Activated CD8-positive, alpha-beta memory T cell treated with anti-CD3 and anti-CD28 coated beads for 4 hours (primary cell): ENCODE results near the gene PHOX2A.

ENCODE experiments used
- DNase-seq, 2 donors: peaks; one replicate each; pipeline ENCODE4 v3.0.0-alpha.2; 2020; ENCODE audit warnings: low read depth in 2 of 2

Gene PHOX2A

DNA sequence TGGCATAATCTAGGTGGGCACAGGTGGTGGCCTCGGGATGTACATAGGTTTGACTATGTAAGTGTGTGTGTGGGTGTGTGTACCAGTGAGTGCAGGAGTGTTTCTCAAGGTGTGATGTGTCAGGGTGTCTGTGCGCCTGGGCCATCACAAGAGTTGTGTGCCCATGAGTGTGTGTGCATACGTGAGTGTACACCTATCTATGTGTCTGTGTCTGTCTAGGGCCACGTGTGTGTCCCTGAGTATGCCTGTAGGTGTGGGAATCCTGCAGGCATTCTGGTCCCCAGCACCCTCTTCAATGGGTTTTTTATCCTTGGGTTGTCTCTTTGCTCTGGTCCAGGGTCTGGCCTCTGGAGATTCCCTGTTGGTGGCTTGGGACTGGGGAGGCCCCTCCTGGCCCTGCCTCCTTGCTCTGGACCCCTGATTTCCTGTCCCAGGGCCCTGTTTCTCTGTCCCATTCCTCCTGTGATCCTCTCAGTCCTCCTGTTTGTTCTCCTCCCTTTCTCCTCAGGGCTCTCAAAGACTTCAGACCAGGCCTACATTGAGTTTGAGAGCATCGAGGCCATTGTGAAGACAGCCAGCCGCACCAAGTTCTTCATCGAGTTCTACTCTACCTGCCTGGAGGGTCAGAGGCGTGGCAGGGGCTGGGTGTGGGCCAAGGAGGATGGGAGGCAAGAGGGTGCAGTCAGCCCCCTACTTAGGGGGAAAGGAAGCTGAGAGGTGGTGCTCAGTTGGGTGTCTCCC is 10.0 kb downstream of the PHOX2A start:
- no peak for DNase-seq

DNA sequence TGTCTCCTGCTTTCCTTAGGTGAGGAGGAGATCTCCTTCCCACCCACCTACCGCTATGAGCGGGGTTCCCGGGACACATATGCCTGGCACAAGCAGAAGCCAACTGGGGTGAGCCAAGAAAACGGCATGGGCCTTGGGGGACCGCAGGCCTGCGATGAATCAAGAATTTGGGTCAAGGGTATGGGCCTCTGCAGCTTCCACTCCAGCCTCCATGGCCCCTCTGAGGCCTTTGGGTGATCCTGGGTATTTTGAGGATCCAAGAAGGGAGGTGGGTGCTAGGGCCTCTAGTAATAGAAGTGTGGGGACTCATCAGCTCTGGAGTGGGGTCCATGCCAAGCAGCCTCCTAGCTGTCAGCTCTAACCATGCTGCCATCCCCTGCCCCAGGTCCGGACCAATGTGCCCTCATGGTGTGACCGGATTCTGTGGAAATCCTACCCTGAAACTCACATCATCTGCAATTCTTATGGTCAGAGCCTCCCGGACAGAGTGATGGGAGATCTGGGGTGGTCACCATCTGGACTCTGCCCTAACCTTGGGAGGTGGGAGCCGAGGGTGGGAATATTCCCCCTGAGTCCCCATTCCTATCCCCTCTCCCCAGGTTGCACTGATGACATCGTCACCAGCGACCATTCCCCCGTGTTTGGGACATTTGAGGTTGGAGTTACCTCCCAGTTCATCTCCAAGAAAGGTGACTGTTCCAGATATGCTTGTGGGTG is 10.8 kb downstream of the PHOX2A start:
- no peak for DNase-seq

DNA sequence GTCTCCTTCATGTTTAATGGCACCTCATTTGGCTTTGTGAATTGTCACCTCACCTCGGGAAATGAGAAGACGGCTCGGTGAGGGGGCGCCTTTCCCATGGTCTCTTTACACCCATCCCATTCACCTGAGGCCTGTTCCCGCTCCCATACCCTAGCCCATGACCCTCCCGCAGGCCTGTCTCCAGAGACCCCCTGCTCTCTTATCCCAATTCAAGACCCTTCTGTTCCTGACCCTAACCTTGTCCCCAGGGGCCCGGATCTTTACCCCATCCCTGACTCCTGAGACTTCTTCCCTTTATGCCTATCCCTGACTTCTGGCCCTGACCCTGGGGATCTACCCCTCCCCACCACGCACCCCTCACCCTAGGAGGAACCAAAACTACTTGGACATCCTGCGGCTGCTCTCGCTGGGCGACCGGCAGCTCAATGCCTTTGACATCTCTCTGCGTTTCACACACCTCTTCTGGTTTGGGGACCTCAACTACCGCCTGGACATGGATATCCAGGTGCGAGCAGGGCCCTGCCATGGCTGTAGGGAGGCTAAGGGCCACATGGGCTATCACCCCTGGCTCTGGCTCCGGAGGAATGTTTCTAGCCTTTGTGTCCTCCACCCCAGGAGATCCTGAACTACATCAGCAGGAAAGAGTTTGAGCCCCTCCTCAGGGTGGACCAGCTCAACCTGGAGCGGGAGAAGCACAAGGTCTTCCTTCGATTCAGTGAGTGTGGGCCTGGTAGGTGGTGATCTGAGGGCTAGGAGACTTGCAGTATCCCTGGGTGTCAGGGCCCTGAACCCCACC is 11.5 kb downstream of the PHOX2A start:
- DNase-seq = no peak

DNA sequence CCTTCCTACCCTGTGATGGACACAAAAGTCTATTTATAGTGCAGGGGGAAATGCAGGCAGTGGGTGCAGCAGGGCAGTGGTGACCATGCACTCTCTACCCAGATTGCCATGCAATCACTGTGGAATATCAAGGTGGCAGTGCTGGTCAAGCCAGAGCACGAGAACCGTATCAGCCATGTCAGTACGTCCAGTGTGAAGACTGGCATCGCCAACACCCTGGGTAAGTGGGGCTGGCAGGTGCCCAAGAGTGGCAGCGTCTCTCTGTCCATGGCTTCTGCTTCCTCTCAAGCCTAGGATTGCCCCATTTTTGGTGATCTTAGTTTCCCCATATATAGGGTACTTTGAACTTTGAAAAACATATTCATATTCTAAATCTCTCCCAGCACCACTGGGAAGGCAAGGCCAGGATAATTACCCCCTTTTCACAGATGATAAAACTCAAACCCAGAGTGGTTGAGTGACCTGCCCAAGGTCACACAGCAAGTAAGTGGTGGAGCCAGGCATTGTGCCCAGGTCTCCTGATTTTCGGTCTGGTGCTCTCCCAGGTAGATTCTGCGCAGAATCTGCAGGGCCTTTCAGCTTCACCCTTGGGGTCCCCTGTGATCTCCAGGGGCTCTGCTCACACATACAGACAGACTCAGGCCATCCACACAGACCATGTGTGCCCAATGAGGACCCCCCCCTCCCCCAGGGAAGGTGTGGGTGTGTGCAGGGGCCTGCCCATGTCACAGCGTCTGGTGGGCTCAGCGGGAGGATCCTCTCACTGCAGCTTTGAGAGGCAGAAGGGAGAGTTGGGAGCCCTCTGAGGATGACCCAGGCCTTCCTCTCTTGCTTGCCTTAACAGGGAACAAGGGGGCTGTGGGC is 12.3 kb downstream of the PHOX2A start:
- DNase-seq = no peak

DNA sequence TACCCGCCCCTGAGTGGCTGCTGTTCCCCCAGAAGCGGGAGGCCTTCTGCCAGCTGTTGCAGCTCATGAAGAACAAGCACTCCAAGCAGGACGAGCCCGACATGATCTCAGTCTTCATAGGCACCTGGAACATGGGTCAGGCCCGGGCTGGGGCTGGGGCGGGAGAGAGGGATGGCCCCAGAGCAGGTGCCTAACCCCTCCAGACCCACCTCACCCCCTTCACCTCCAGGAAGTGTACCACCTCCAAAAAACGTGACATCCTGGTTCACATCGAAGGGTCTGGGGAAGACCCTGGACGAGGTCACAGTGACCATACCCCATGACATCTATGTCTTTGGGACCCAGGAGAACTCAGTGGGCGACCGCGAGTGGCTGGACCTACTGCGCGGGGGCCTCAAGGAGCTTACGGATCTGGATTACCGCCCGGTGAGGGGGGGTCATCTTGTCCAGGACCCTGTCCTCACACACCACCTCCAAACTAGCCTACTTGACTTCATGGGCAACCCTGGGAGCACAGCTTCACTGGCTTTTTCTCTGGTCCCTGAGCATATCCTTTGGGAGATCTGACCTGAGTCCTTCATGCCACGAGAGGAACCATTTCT is 13.1 kb downstream of the PHOX2A start:
- DNase-seq = no peak

DNA sequence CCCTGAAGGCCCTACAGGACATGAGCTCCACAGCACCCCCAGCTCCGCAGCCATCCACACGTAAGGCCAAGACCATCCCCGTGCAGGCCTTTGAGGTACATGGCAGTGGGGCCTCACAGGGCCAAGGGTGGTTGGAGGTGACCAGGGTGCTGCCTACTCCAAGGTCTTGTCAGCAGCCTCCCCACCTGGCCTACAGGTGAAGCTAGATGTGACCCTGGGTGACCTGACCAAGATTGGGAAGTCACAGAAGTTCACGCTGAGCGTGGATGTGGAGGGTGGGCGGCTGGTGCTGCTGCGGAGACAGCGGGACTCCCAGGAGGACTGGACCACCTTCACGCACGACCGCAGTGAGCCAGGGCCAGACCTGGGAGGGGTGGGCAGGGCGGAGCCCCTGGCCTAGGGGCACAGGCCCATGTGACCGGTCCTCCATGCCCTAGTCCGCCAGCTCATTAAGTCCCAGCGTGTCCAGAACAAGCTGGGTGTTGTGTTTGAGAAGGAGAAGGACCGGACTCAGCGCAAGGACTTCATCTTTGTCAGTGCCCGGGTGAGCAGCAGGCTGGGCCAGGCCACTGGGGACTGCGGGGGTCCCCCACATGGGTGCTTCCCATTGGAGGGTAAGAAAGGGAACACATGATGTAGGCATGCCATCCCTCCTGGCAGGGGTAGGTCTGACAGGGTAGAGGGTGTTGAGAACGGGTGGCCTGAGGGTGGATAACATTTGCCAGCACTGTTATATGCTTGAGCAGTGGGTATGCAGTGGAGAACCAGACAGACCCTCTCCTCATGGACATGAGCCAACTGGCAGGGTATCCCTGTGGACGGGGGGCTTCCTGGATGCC is 13.8 kb downstream of the PHOX2A start:
- no peak for DNase-seq

DNA sequence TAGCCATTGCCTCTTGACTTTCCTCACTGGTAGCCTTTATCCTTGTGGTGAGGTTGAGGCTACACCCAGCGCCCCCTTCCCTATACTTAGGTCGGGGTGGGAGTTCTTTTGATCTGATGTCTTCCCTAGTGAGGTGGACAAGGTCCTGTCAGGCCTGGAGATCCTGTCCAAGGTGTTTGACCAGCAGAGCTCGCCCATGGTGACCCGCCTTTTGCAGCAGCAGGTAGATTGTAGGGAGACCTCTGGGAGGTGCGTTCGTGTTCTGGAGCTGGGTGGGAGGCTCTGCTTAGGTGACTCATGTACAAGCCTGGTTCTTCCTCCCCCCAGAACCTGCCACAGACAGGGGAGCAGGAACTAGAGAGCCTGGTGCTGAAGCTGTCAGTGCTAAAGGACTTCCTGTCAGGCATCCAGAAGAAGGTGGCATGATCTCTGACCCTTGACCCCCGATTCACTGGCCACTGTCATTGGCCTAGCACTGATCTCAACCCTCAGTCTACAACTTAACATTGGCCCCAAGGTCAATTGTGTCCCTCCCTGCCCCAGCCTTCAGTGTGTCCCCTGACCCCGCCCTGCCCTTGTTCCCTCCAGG is 14.5 kb downstream of the PHOX2A start:
- DNase-seq = no peak

DNA sequence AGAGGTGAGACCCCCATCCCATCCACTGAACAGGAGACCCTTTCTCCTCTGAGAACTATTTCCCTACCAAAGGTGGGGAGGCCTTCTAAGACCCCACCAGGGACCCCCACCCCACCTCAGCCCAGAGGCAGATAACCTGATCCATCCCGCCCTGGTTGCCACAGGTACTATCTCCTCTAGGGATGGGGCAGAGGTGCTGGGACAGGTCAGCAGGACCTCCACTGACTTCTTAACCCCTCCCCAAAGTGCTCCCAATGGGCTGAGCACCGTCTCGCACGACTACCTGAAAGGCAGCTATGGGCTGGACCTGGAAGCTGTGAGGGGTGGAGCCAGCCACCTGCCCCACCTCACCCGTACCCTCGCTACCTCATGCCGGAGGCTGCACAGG is 15.1 kb downstream of the PHOX2A start:
- no peak for DNase-seq

DNA sequence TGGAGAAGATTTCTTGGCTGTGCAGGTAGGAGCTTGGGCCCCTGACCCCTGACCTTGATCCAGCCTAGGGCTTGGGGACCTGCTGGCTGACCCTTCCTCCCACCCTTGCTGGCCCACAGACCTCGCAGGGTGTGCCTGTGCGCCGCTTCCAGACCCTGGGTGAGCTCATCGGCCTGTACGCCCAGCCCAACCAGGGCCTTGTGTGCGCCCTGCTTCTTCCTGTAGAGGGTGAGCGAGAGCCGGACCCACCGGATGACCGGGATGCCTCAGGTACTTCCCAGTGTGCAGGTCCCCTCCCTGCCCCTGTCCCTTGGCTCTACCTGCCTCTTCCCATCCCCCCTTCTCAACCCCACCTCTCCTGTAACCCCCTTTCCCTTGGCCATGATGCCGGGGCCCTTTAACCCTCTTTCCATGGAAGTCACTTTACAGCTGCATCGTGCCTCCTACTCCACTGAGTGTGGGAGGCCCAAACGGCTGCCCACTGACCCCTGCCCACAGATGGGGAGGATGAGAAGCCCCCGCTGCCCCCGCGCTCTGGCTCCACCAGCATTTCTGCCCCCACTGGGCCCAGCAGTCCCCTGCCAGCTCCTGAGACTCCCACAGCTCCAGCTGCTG is 15.6 kb downstream of the PHOX2A start:
- DNase-seq = no peak

DNA sequence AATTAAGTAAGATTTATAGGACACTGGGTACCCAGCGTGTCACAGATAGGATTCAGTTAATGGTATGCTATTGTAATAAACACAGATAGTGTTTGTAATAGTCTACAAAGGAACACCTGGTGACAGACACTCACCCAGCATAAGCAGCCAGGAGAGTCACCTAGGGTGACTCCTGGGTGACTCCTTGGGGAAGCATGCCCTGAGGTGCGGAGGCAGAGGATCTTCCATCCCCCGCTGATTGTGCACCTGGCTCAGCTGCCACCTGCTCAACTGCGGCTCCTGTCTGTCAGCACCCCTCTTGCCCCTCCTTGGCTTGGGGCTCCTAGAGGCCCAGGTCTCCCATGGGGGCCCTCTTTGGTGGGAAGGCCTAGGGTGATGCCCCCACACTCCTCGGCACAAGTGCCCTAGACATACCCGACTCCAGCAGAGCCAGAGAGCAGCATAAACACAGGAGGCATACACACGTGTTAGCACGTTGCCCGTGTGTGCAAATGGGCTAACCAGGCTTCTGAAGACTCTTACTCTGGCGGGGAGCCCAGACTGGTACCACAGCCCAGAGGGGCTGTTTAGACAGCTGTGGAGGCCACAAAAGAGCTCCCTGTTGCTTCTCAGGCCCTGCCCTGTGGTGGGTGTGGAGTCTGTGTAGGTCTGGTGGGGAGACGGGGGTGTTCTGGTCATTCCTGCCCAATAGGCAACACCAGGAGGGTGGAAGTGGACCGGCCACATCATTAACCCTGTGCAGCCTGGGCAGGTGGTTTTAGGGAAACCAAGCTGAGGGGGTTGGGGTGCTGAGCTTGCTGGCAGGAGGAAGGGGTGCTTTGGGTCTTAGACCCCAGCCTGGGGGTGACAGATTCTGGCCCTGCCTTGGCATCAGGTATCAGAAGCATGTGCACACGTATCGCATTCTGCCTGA is 16.4 kb downstream of the PHOX2A start:
- DNase-seq = no peak

DNA sequence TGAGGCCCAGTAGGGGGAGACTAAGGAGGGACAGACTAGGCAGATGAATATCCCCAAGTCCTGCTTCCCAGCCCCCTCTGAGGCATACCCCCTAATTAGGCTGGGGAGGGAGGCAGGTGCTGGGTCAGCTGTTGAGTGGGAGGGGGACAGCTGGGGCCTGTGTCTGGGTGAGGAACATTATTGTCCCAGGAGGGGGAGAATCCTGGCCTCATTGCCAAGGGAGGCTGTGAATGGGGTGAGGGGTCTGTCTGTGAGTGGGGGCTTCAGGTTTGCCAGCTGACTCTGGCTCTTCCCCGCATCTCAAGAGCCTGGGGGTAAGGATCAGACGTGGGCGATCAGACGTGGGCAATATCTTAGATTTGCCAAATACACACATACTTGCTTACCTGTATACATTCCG is 17.3 kb downstream of the PHOX2A start:
- no peak for DNase-seq

DNA sequence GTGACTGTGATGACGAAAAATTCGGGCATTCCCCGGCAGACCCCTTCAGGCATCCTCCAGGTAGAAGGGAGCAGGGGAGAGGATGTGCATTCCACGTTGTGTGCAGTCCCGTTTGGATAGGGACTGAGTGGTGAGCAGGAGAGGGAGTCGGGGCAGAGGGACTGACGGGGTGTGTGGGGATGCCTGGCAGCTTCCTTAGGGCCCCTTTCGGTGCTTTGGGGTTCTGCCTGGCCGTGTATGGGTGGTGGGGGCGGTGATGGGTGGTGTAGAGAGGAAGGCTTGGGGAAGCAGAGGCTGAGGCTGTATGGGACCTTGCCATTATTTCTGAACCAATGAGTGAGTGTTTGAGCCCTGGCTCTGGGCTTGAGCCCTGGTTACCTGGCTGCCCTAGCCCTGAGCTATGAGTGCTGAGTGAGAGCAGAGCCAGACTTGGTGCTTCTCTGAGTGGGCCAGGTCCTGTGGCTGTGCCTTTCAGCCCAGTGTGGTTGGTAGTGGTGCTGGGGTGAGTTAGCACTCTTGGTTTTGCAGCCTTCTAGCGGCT is 18.5 kb downstream of the PHOX2A start:
- peak; percentile 12 to 24 for DNase-seq

DNA sequence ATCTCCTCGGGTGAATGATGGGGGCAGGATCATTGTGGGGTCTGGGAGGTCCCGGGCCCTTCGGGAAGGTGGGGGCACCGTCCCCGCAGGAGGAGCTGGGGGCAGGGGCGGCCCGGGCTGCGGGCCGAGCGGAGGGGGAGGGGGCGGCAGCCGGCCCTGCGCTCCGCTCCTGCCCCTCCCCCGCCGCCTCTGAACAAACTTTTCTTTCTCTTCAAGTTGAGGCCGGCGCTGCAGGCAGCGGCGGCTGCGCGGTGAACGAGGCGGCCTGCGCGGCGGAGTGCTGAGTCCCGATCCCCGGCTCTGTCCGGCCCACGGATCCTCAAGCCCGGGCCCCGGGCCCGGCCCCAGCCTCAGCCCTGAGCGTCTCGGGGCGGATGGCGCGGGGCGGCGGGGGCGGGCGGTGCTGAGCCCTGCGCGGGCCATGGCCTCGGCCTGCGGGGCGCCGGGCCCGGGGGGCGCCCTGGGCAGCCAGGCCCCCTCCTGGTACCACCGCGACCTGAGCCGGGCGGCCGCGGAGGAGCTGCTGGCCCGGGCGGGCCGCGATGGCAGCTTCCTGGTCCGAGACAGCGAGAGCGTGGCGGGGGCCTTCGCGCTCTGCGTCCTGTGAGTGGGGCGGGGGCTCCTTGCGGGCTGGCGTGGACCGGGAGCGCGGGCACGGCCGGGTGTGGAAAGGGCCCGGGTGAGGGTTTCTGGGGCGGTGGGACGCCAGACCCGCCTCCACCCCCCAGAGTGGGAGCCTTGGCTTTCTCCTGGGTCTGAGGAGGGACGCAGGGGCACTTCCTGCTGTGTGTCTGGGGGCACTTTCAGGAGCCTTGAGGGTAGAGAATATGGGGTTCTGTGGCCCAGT is 19.2 kb downstream of the PHOX2A start, which contains the start of gene INPPL1:
TSS of gene INPPL1 (plus strand) at position 204 of the 847 bp plus-strand sequence. CDS start at position 422, 218 bp downstream.
- no peak for DNase-seq

DNA sequence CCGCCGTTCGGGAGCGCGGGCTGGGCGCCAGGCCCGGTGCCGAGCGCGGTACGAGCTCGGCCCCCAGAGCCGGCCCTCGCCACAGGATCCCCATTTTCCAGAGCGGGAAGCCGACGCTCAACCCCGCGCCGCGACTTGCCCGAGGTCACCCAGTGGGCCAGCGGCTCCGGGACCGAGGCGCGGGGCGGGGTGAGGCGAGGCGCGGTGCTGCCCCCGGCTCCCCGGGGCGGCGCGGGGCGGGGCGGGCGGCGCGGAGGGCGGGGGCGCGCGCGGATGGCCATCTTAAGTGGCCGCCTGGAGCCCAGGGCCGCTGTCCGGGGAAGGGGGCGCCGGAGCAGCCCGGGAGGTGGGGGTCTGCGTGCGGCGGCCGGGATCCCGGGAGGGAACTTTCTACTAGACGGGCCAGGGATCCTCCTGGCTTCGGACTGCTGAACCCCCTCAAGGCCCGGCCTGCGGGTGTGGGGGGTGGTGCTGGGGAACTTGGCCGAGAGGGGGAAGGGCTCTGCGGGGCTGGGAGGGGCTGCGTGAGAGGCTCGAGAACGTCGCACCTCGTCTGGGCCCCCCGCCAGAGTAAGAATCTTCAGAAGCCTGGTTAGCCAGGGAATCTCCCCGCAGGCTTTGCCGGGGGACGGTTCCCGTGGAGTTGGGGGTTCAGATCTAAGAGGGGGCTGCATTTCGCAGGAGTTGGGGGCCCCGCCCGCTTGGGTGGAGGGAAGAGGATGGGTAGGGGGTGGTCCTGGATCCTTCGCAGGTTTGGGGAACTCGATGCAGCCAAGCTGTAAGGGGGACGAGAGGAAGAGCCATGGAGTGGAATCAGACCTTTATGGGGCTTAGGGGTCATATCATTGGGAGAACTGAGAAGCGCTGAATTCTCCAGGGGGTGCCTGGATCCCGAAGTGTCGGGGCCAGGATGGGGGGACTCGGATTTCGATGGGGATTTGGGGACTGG is 20.1 kb downstream of the PHOX2A start:
- DNase-seq = peak in 1 of 2 donors; percentile 27

DNA sequence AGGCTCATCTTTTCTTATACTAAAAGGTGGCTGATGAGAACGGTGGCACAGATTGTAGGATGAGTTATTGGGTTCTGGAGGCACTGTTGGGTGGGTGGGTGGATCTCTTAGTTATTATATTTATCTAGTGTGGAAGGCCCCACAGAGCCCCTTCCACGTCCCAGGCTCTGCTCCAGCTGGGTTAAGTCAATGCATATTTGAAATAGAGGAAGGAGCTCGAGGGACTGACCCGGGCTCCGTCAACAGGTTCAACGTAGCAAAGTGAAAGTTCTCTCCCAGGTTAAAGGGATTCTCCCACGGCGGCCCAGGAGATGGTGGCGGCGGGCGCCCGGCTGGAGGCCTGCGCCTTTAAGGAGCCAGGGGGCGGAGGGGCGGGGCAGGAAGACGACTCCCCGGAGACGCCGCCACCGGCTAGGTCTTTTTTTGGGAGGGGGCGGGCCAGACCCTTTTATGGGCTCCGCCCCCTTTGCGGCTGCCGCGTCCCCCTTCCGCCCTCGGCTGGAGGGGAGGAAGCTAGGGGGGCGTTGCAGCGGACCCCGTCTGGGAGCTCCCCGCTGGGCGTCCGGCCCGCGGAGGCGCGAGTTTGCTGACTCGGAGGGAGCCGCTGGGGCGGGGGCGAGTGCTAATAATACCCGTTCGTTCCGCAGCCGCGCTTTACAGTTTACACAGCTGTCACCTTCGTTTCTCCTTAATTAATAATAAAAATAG is 20.9 kb downstream of the PHOX2A start:
- peak; percentile 83 to 87 for DNase-seq
